ENCODE results near the gene HIBADH.

Gene HIBADH

DNA sequence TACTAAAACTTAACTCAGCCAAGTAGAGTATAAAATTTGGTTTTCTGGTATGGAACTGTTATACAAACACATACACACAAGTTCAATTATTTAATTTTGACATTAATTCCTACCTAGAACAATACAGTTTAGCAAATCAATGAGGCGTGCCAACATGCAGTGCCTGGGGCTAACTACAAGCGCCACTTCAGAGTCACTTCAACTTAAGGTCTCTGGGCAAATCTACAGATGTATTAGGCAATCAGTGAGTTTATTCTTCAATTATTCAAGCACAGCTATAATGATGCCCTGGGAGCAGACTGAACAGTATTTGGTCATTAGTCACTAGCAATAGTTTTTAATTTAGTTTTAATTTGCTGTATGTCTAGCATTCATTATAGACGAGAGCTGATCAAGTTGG is 51.6 kb downstream of the HIBADH start:
- DNase-seq (ENCODE audit: extremely low spot score): no peak
- no peak for TF ChIP-seq ZNF384 (IDR thresholded peaks at IDR 0.05)
- no peak for TF ChIP-seq NFRKB (IDR thresholded peaks at IDR 0.05)
- no peak for TF ChIP-seq LEF1 (IDR thresholded peaks at IDR 0.05; ENCODE audit: borderline replicate concordance)
- no peak for TF ChIP-seq BHLHE40 (IDR thresholded peaks at IDR 0.05; ENCODE audit: borderline replicate concordance)
- TF ChIP-seq ARNT (IDR thresholded peaks at IDR 0.05): no peak
- TF ChIP-seq HDGF (IDR thresholded peaks at IDR 0.05; ENCODE audit: borderline replicate concordance): no peak
- TF ChIP-seq, protein P1, sequence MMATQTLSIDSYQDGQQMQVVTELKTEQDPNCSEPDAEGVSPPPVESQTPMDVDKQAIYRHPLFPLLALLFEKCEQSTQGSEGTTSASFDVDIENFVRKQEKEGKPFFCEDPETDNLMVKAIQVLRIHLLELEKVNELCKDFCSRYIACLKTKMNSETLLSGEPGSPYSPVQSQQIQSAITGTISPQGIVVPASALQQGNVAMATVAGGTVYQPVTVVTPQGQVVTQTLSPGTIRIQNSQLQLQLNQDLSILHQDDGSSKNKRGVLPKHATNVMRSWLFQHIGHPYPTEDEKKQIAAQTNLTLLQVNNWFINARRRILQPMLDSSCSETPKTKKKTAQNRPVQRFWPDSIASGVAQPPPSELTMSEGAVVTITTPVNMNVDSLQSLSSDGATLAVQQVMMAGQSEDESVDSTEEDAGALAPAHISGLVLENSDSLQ (IDR thresholded peaks at IDR 0.05): no peak
- ChIA-PET CTCF (no interaction called here), POLR2A (no interaction called here)

DNA sequence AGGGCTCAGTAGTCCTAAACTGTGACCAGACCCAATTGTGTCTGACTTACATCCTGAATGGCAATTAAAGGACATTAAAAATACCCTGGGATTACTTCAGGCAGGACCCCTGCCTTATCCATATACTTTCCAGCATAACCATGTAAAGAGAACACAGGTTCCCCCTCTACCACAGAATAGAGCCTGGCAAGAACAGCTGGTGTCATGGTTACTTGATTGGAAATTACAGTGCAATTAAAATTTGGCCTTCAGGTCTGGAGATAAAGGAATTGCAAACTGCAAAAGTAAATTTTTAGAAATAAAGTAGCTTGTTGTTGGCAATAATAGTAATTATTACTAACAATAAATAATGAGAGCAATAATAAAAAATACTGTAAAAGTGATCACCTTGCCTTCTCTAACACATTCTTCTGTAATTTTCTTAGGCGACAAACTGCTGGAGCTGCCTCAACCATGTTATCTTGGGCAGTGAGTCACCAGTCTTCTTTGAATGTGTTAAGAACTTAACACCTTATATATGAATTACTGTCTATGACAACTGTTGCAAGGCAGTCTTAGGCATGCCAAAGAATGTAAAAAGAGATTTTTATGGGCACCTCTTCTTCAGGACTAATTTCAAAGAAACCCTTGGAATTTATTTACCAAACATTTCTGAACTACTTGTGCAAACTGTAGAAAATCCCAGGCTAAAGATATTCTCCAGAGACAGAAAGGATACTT is 53.7 kb downstream of the HIBADH start:
- no peak for DNase-seq (ENCODE audit: extremely low spot score)
- TF ChIP-seq NFRKB (IDR thresholded peaks at IDR 0.05) (no peak), HDGF (IDR thresholded peaks at IDR 0.05; ENCODE audit: borderline replicate concordance) (no peak), CTBP1 (IDR thresholded peaks at IDR 0.05; ENCODE audit: borderline replicate concordance) (no peak), L3MBTL2 (conservative IDR thresholded peaks at IDR 0.05) (no peak), FOXM1 (IDR thresholded peaks at IDR 0.05; ENCODE audit: borderline replicate concordance) (no peak), ARNT (IDR thresholded peaks at IDR 0.05) (no peak), BHLHE40 (IDR thresholded peaks at IDR 0.05; ENCODE audit: borderline replicate concordance) (no peak), FOXA1 (IDR thresholded peaks at IDR 0.05) (no peak), SUZ12 (IDR thresholded peaks at IDR 0.05) (no peak), TARDBP (IDR thresholded peaks at IDR 0.05) (no peak)
- TF ChIP-seq, protein P1 (IDR thresholded peaks at IDR 0.05): no peak
- CTCF ChIA-PET: interaction anchor here (0.6 kb wide), 1 partner anchor 192 kb away, joined by 4 read pairs; no protein-coding TSS in a partner anchor
- POLR2A ChIA-PET: no interaction called here

DNA sequence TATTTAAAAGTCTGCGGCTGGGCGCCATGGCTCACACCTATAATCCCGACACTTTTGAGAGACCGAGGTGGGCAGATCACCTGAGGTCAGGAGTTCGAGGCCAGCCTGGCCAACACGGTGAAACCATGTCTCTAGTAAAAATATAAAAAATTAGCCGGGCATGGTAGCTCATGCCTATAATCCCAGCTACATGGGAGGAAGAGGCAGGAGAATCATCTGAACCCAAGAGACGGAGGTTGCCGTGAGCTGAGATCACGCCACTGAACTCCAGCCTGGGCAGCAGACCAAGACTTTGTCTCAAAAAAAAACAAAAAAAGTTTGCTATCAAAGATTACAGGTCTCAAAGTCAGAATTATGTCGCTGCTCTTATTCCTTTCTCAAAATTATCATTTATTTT is 55.5 kb downstream of the HIBADH start:
- CTCF ChIA-PET: interaction anchor here (1.1 to 1.2 kb wide), 2 partner anchors 8 to 167 kb away, joined by 3 to 4 read pairs; no protein-coding TSS in a partner anchor
- DNase-seq (ENCODE audit: extremely low spot score): no peak
- POLR2A ChIA-PET: interaction anchor here (1.4 to 1.9 kb wide), 2 partner anchors 55 to 451 kb away, joined by 3 to 8 read pairs; partner anchors contain the start of genes HIBADH and HOXA7
- TF ChIP-seq NFRKB (IDR thresholded peaks at IDR 0.05) (no peak), FOXM1 (IDR thresholded peaks at IDR 0.05; ENCODE audit: borderline replicate concordance) (no peak), SP1 (IDR thresholded peaks at IDR 0.05) (no peak), SUZ12 (IDR thresholded peaks at IDR 0.05) (no peak)

DNA sequence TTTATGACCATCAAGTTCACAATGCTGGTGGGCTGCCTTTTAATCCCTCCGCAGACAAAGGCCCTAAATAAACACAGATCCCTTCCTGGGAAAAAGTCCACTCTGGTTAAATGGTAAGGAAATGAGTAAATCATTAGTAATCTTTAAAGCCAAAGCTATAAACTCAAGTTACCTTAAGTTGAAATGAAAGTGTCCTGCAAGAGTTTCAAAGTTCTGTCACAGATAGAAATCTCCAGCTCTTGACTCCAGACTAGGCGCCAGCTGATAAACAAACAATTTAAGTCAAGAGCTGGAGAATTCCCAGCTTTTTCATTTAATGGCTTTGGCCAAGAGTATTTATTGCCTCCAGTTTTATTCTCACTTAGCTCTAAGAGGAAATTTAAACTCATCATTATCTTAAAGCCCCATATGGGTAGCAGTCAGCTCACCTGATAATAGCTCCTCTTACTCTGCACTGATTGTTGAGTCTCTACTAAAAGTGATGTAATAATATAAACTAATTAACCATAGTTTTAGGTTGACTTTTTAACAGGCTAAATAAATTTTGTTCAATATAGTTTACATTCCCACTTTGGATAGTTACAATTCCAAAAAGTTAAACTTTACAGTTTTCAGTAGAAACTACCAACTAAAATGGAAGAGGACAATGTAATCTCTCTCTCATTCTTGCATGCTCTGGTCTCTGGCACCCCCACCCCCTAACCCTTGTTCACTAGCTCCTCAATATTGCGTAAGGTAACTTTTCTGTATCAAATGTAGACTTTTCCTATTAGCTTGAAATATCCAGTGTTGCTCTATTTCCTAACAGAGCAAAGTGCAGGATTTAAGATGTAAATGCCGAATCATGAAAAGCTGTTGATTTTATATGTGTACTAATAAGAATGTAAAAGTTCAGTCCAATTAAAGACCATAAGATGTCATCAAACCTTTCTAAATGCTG is 56.1 kb downstream of the HIBADH start:
- peak; percentile 34 for DNase-seq (ENCODE audit: extremely low spot score)
- POLR2A ChIA-PET: interaction anchor here (0.8 to 1.9 kb wide), 9 partner anchors 34 to 450 kb away, joined by 3 to 8 read pairs (median 3); partner anchors contain the start of genes HIBADH, HOXA11 and HOXA7
- TF ChIP-seq FOXM1 (IDR thresholded peaks at IDR 0.05; ENCODE audit: borderline replicate concordance) (no peak), NFRKB (IDR thresholded peaks at IDR 0.05) (no peak), FOXA1 (IDR thresholded peaks at IDR 0.05) (peak; percentile 28; the same call in 1 of the 2 replicates), CTBP1 (IDR thresholded peaks at IDR 0.05; ENCODE audit: borderline replicate concordance) (peak; percentile 65), LEF1 (IDR thresholded peaks at IDR 0.05; ENCODE audit: borderline replicate concordance) (peak; percentile 63; the same call in 1 of the 2 replicates)
- TF ChIP-seq, protein P1 (IDR thresholded peaks at IDR 0.05): peak; percentile 78
- CTCF ChIA-PET: interaction anchor here (0.7 to 1.3 kb wide), 7 partner anchors 9 to 427 kb away, joined by 3 to 7 read pairs (median 4); no protein-coding TSS in a partner anchor

DNA sequence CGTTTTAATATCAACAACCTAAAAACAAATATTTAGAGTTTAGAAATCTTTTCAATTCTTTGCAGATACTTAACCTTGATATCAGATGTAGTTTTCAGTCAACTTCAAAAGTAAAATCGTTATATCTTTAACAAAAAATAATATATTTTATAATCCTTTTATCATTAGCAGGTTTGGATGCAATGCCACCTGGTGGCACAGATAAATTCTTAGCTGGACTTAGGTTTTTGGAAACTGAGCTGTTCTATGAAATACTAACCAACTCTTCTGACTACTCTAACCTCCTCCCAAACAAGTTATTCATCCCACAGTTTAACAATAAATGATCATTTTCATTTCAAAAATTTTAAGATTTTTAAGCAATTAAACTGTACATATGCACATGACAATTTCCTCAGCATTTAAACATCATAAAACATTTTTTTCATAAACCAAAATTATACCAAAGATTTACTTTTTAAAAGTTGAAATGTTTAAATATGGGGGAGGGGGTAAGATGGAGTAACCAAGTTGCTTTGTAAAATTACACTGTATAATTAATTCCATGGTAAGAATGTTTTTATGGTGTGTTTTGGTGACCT is 56.9 kb downstream of the HIBADH start:
- peak; percentile 9 for DNase-seq (ENCODE audit: extremely low spot score)
- POLR2A ChIA-PET: interaction anchor here (0.8 to 1.9 kb wide), 9 partner anchors 35 to 449 kb away, joined by 3 to 8 read pairs (median 3); partner anchors contain the start of genes HIBADH, HOXA11 and HOXA7
- TF ChIP-seq ZNF384 (IDR thresholded peaks at IDR 0.05) (no peak), SUZ12 (IDR thresholded peaks at IDR 0.05) (no peak), LEF1 (IDR thresholded peaks at IDR 0.05; ENCODE audit: borderline replicate concordance) (no peak), FOXM1 (IDR thresholded peaks at IDR 0.05; ENCODE audit: borderline replicate concordance) (no peak), BHLHE40 (IDR thresholded peaks at IDR 0.05; ENCODE audit: borderline replicate concordance) (no peak), CTBP1 (IDR thresholded peaks at IDR 0.05; ENCODE audit: borderline replicate concordance) (no peak), TARDBP (IDR thresholded peaks at IDR 0.05) (no peak)
- TF ChIP-seq, protein P1 (IDR thresholded peaks at IDR 0.05): no peak
- CTCF ChIA-PET: interaction anchor here (0.7 to 1.4 kb wide), 6 partner anchors 18 to 426 kb away, joined by 3 to 7 read pairs (median 4); no protein-coding TSS in a partner anchor
